GM18519 (cell line): Measurements from ENCODE around the gene WNT4.

Experiments used
- ATAC-seq: cut with Tn5 transposase; IDR thresholded peaks from one replicate; pipeline ENCODE4 v1.9.1; 2021; ENCODE audit warnings: mild to moderate bottlenecking, moderate library complexity; ENCODE audit not compliant: unreplicated experiment, low FRiP score

The WNT4 gene

DNA sequence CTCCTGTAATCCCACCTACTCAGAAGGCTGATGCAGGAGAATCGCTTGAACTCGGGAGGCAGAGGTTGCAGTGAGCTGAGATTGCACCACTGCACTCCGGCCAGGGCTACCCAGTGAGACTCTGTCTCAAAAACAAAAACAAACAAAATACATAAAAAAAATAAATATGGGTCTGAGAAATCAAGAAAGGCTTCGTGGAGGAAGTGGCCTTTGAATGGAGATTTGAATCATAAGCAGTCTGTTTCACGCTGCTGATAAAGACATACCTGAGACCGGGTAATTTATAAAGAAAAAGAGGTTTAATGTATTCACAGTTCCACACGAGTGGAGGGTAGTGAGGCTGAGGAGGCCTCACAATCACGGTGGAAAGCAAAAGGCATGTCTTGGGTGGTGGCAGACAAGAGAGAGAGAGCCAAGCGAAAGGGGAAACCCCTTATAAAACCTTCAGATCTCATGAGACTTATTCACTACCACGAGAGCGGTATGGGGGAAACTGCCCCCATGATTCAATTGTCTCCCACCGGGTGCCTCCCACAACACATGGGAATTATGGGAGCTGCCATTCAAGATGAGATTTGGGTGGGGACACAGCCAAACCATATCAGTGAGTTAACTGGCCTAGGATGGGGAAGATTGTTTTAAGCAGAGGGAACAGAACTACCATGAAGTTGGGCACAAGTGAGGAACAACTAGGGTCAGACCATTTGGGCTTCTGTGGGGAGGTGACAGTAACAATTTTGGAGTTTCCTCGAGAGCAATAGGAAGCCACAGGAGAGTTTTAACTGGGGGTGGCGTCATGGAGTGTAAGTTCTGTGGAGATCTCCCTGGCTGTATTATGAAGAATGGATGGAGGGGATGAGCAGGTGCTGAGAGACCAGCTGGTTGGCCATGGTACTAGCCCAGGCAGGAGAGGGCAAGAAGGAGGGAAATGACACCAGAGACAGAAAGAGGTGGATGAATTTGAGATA is 22.2 kb upstream of the WNT4 start:
- no peak for ATAC-seq

DNA sequence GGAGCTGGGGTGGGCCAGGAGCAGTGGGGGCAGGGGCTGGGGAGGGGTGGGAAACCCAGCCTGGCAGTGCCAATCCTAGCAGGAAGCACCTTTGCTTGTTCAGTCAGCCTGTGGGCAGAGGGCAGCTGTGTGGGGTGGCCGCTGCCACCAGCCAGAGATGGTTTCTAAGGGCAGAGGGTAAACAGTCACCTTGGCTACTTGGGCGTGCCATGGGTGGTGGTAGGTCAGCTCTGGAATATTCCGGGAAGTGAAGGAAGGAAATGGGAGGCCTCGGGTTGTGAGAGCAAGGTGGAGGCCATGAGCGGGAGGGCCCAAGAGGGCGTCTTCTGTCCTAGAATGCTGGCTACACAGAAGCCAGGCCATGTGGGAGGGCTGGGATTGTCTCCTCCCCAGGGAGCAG is 20.7 kb upstream of the WNT4 start:
- no peak for ATAC-seq

DNA sequence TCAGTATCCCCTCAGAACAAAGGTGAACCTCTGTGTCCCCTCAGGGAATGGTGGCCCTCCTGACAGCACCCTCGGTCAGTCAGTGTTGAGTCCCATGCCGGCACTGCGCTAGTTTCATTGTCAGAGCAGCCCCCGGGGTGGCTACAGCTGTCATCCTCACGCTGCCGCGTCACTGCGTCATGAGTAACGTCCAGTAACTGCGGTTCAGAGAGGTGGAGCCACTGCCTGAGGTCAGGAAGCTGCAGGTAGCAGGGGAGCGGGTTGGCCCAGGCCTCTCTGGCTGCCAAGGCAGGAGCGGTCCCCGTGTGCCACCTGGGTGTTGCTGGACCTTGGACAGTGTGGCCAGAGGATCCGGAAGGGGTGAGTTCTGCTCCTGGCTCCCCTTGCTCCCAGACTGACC is 20.2 kb upstream of the WNT4 start:
- ATAC-seq, result no peak

DNA sequence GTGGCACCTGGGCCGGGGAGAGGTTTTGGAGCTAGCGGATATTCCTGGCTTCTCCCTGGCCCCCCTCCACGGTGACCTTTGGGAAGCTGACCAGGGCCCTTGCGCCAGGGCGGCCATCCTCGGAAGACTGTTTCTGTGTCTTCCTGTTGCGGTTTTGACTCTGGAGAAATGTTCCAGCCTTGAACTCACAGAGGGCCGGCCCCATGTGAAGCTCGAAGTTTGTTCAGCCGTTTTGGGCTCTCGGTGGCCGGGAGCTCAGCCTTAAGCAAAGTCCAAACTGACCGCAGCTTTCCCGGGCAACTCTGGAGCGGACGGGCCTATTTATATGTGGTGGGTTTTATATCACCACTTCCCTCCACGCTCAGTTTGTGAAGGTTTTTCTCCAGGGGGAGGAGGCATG is 17.0 kb upstream of the WNT4 start:
- ATAC-seq, result no peak

DNA sequence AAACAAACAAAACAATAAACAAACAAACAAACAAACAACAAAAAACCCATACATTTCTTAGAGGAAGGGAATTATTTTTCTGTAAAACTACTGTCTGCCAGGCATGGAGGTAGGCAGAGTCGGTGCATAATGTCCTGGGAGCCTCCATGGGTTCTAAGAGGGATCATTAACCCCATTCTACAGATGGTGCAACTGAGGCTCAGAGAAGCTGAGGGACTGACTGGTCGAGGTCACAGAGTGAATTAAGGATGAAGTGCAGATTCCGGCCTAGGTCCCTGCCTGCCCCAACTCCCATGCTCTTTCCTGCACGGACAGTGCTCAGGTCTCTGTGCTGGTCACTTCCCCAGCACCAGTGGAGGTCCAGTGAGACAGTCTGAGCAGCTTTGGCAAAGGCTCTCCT is 15.8 kb upstream of the WNT4 start:
- ATAC-seq, result no peak

DNA sequence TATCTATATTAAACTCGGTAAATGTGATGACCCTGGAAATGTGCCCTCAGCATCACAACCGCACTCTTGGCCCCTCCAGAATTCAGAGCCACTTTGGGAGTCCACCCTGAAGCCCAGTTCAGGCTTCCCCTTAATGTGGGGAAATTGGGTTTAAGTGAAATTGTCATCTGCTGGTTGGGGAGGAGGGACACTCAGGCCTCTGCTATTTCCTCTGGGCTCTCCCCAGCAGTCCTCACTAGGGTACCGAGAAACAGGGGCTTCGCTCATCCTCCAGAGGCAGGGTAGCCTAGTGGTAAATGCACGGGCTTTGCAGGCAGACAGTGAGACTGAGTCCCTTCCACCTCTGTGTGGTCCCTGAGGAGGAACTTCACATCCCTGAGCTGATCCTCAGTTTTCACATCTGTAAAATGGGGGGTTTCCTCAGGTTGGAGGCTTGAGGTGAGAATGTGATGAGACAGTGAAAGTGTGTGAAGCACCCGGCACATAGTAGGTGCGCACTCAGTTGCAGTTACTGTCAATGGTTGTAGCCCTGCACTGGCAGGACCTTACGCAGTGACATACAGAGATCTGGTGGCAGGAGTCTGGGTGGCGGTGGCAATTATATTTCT is 14.6 kb upstream of the WNT4 start:
- no peak for ATAC-seq

DNA sequence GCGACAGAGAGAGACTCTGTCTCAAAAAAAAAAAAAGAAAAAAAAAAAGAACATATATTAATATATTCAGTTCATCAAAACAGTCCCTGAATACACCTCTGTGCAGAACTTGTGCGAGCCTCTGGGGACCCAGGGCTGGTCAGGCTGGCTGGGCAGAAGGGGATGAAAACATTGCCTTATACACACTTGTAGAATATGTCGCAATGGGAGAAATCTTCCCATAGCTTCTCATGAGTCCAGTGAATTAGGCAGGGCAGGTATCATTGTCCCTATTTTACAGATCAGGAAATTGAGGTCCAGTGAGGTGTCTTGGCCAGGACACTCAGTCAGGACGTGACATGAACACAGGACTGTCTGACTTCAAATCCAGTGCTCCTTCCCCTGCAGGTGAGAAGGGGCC is 12.6 kb upstream of the WNT4 start:
- ATAC-seq, result no peak

DNA sequence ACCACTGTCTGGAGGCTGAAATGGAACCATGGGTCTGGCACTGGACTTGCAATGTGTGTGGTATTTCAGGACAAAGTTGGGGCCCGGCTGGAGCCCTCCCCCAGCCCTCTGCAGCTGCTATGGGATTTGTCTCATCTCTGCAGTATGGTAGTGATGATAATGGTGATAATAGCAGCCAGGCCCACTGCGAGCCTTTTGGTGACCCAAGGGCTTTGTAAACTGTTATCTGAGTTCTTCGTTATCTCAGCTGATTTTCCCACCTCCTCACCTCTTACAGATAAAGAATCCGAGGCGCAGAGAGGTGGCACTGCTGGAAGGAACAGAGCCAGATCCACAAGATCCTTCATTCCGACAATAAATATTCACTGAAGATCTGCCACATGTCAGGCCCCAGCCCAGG is 11.7 kb upstream of the WNT4 start:
- no peak for ATAC-seq

DNA sequence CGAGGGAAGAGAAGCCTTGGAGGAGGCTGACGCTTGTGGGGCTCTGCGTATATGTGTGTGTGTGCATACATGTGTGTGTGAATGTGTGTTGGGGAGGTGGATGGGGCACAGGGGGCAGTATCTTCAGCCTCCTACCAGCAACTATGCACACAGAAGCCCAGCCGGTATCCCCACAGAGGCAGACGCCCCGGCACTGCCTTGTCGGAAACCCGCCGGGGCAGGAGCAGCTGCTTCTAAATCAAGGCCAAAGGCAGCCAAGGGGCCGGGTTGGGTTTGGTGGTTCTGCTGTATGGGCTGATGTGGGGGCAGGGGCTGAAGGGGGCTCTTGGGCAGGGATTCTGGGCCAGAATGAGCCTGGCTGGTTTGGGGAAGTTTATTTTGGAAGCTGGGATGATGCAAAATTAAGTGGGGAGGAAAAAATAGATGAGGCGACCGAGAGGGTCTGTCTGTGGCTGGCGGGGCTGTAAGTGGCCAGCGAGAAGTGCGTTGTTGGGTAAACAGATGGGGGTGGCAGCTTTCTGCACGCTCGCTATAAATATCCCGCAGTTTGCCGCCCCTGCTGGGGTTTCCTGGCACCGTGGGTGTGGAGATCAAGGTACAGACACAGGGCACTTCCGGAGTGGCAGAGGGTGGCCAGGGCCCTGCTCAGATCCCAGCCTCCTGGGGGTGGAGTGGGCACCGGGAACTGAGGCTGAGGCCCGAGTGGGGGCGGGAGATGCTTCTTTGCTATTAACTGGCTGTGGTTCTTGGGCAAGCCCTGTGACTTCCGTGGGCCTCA is 11.0 kb upstream of the WNT4 start:
- no peak for ATAC-seq

DNA sequence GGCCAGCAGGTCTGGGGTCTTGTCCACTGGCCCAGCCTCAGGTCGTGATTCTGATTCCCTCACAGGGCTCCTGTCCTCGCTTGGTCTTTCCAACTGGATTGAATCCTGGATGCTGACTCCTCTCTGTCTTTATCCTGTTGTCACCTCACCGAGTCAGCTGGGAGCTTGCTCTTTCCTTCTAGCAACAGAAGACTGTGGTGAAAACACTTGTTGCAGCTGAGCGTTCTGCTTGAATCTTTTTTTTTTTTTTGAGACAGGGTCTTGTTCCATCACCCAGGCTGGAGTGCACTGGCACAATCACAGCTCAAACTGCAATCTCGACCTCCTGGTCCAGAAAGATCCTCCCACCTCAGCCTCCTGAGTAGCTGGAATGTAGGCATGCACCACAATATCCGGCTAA is 8.0 kb upstream of the WNT4 start:
- no peak for ATAC-seq

DNA sequence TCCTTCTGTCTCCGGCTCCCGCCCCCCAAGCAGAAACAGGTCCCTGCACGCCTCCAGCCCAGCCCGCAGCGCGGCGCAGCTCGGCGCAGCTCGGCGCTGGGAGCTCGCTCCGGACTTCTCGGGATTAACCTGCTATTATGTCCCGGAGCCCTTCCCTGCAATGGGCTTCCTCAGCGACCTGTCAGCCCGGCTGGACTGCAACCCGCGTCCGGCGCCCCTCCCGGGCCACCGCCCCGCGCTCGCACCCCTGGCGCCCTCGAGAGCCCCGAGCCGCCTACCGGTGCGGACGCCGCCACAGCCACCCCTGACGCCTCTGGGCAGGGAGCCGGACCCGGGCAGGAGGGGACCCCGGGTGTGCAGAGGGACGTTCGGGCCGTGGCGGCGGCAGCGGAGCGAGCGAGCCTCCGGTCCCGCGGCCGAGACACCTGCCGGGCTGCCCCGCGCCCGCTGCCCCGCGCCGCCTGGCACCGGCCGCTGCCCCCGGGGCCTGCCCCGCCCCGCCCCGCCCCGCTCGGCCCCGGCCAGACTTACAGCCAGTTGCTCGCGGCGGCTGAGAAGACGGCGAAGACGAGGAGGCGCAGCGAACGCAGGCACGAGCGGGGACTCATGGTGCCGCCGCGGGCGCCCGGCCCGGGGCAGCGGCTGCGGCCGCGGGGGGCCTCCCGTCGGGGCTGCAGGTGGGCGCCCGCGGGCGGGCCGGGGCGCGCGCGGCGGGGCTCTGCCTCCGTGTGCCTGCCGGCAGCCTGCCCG is 407 bp downstream of the WNT4 start:
- ATAC-seq, result no peak

DNA sequence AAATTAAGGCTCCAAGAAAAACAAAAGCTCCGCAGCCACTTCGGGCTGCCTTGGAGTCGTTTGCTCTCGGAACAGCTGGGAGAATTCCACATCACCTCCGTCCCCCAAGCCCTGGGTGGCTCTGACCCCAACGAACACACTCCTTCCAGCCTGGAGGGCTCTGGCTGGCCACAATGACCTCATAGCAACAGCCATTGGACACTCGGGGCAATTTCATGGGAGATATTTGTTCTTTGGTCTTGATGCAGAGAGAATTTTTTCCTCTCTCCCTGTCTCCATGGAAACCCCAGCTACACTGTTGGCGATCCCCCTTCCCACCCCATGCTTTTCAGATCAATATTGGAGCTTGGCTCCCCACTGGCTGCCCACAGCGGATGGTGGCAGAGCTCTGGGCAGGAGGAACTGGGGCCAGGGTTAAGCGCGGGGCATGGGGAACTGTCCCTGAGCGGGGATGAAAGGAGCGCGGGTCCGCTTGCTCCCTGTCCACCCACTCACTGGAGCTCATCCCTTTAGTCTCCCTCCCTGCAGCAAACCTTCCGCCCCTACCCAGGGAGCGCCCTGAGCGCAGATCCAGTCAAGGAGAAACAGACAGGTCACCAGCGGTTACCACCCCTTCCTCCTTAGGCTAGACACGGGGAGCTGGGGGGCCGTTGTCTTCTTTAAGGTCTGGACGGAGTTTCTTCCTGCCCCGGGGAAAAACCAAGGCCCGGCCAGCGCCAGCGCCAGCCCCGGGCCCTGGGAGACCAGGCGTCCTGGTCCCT is 1.2 kb downstream of the WNT4 start:
- ATAC-seq, result no peak

DNA sequence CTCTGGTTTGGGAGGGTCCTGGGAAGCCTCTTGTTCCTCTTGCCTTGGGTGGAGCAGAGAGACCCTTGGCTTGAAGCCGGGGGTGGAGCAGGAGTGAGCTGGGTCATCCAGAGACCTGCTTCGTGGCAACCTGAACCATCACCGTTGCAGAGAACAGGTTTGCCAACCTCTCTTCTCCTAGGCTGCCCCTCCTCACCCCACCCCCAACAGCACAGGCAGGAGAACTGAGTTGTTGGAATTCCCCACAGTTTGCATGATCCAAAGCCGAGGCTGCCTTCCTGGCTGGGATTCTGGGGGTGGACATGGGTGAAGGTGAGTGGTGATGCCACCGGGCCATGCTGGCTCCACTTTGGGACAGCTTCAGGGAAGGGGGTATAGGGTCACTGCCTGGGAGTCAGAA is 2.2 kb downstream of the WNT4 start:
- no peak for ATAC-seq

DNA sequence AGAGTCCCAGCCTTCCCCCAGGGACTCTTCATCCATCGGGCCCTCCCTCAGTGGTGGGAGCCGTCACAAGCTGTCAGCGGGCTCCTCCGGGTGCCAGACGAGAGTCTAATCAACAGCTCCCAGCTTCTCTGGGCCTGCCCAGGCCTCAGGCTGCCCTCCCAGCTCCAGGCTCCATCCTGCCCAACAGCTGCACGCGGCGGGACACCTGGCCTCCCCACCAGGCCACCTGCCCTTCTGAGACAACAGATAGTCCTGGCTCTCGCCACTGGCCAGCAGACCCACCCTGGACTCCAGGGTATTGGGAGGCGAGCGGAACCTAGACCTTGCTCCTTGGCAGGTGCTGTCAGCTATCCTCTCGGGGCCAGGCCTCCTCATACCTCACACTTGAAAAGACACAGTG is 3.1 kb downstream of the WNT4 start:
- ATAC-seq, result no peak

DNA sequence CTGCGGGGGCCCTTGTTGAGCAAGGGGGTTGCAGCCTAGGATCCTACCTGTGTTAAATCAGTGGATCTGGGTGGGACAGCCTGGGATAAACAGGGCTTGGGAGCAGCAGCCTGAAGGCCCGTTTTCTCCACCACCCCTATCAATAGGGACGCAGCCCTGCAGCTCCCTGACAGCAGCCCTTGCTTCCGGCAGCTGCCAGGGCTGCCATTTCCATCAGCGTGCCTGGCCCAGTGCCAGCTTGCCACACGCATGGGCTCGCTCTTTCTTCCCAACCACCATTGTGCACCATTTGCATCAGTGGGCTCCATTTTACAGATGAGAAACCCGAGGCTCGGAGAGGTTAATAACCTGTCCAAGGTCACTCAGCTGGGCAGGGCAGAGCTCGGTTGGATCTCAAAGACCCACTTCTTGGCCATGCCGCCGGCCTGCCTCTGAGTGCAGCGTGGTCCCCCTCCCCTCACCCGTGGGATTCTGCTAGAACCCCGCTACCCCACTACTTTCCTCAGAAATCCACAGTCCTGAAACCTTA is 3.8 kb downstream of the WNT4 start:
- ATAC-seq, result no peak

DNA sequence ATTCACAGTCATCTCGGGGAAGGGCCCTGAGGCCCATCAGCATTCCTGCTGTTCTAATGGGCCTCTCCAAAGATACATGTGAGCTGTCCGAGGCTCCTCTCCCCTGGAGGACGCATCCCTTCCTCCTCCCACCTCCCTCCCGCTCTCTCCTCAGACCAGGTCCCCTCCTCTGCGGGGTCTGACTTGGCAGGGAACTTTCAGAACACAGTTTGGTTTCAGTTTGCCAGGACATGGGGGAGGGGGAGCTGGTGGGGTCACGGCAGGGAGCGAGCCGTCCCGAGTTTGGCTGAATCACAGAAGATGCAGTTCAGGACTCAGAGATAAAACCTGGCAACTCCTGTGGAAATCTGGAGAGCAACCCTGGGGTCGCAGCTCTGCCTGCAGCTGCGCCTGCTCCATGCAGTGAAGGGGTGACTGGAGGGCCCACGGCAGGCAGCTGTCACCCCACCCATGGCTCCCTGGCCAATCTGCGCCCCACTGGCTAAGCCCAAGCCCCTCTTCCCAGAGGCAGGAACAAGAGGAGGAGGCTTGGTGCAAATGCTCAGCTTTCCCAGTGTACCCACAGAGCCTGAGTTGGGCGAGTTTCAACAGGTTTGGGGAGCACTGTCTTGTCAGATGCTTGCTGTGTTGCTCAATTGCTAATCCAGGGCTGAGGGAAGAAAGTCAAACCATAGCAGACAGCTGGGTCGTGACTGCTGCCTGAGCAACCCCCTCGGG is 5.7 kb downstream of the WNT4 start:
- no peak for ATAC-seq

DNA sequence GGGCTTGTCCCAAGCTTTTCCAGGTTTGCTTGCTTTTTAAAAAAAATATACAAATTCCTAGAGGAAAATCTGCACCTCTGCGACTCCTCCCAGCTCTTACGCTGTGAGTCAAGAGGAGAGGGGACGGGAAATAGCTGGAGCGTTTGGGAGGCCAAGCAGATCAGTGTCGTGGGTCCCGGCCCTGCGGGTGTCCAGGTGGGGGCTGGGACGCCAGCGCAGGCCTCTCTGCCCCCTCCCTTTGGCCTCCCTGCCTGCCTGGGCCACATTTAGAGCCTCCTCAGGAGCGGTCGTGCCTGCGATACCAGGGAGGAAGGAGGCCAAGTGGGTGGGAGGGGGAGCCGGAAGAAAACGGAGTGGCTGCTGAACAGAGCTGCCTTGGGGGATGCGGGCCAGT is 9.0 kb downstream of the WNT4 start:
- no peak for ATAC-seq

DNA sequence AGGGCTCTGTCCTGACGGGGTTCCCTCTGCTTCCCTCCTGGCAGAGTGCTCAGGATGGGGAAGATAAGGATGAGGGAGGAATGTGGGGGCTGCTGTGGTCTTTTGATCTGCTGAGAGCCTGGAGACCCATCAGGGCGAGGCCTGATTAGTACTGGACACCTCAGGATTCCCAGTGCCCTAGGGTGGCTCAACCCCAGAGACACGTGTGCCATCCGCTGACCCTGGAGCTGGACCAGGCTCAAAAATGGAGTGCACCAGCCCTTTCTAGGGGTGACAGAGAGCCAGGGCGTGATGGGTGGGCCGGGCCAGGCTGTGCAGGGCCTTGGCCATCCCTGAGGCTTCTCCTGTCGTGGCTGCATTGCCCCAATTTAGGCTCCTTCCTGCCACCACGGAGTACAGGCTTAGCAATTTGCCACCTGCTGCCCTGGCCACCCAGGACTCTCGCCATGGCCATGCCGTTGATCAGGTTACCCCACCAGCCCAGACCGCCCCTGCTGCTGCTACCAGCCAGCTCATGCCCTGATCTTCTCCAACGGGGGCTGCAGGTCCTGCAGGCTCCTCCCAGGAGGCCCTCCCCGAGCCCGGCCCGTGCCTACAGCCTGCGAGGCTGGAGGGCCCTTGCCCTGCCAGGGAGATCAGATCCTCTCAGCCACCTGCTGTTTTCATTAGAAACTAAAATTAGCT is 9.5 kb downstream of the WNT4 start:
- no peak for ATAC-seq
